ENCODE data around the gene MUC20. TPM values are rescaled to one million over a fixed set of nuclear protein-coding genes. Genes with fewer than 3 reads are reported as not detected.
"Not testable (repeated sequence)": the region's sequence is repeated elsewhere in the genome, so short reads cannot be mapped to it uniquely, and the experiment has no call there.

MUC20 gene
- total and polyA plus RNA-seq, 3 donors from 2014 or later = 10.3 to 16.2 (median 13.8) TPM

DNA sequence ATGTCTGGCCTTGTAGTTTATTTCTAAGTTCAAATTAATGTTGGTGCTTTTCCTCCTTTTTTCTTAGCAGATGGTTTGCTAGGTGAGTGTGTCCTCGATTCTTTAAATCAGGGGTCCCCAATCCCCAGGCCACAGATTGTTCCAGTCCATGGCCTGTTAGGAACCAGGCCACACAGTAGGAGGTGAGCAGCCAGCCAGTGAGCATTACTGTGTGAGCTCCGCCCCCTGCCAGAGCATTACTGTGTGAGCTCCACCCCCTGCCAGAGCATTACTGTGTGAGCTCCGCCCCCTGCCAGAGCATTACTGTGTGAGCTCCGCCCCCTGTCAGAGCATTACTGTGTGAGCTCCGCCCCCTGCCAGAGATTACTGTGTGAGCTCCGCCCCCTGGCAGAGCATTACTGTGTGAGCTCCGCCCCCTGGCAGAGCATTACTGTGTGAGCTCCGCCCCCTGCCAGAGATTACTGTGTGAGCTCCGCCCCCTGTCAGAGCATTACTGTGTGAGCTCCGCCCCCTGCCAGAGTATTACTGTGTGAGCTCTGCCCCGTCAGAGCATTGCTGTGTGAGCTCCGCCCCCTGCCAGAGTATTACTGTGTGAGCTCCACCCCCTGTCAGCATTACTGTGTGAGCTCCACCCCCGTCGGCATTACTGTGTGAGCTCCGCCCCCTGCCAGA, 34.1 kb upstream of the MUC20 start:
- peaks cover 14% of the 10 kb centered on the region for H3K4me1 ChIP-seq
- H3K36me3 ChIP-seq (ENCODE audit: low read depth, missing control alignments); H3K4me3 ChIP-seq; intact Hi-C loops (cut with DNase I; ENCODE audit: low total_unique reads); H3K9me3 ChIP-seq; H3K27ac ChIP-seq; DNase-seq; H3K27me3 ChIP-seq: not testable (repeated sequence)
- WGBS, 2 donors = 75 to 79% methylated on average over 2 to 10 of the region's 15 CpGs

- H3K27ac ChIP-seq; H3K27me3 ChIP-seq; H3K4me3 ChIP-seq; H3K9me3 ChIP-seq; intact Hi-C loops (cut with DNase I; ENCODE audit: low total_unique reads); DNase-seq; H3K36me3 ChIP-seq (ENCODE audit: low read depth, missing control alignments): not testable (repeated sequence)
- peaks cover 16% of the 10 kb centered on the region for H3K4me1 ChIP-seq
- 76 to 80% methylated on average over 12 to 15 of the region's 15 CpGs for WGBS, 2 donors
Measured at GRCh38 chr3:195687209-195687760, 33.5 kb upstream of the MUC20 start.

- H3K27ac ChIP-seq; H3K27me3 ChIP-seq; H3K4me3 ChIP-seq; DNase-seq; H3K9me3 ChIP-seq; intact Hi-C loops (cut with DNase I; ENCODE audit: low total_unique reads); H3K36me3 ChIP-seq (ENCODE audit: low read depth, missing control alignments): not testable (repeated sequence)
- H3K4me1 ChIP-seq = peaks cover 23% of the 10 kb centered on the region
- WGBS, 2 donors = 46 to 47% methylated on average over 4 of the region's 14 CpGs
Measured at GRCh38 chr3:195688471-195689183, 32.2 kb upstream of the MUC20 start.

GRCh38 chr3:195689184-195690070, 31.4 kb upstream of the MUC20 start:
- H3K4me1 ChIP-seq = peaks cover 28% of the 10 kb centered on the region
- DNase-seq; H3K4me3 ChIP-seq; H3K27me3 ChIP-seq; H3K27ac ChIP-seq; intact Hi-C loops (cut with DNase I; ENCODE audit: low total_unique reads); H3K9me3 ChIP-seq; H3K36me3 ChIP-seq (ENCODE audit: low read depth, missing control alignments): not testable (repeated sequence)
- WGBS, 2 donors = 61 to 75% methylated on average over 18 to 21 of the region's 21 CpGs

DNA sequence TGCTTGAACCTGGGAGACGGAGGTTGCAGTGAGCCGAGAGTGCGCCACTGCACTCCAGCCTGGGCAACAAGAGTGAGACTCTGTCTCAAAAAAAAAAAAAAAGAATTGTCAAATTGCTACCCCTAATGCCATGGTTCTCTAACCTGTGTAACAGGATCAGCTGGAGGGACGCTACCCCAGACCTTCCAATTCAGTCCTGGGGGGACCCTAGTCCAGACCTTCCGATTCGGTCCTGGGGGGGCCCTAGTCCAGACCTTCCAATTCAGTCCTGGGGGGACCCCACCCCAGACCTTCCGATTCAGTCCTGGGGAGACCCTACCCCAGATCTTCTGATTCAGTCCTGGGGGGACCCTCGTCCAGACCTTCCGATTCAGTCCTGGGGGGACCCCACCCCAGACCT, 29.8 kb upstream of the MUC20 start:
- no peak overlapping the region for H3K4me3 ChIP-seq
- no peaks in the 10 kb centered on the region for H3K9me3 ChIP-seq
- peaks cover 28% of the 10 kb centered on the region for H3K4me1 ChIP-seq
- H3K27me3 ChIP-seq = no peaks in the 10 kb centered on the region
- 83 to 96% methylated on average over 9 of the region's 9 CpGs for WGBS, 2 donors
- no peak for DNase-seq
- TF ChIP-seq POLR2A (IDR thresholded peaks at IDR 0.05) = no peak
- no peak for TF ChIP-seq CTCF (IDR thresholded peaks at IDR 0.05)
- intact Hi-C loops (cut with DNase I; ENCODE audit: low total_unique reads) = no loop called here
- H3K36me3 ChIP-seq (ENCODE audit: low read depth, missing control alignments) = no peaks in the 10 kb centered on the region
- no peak overlapping the region for H3K27ac ChIP-seq

DNA sequence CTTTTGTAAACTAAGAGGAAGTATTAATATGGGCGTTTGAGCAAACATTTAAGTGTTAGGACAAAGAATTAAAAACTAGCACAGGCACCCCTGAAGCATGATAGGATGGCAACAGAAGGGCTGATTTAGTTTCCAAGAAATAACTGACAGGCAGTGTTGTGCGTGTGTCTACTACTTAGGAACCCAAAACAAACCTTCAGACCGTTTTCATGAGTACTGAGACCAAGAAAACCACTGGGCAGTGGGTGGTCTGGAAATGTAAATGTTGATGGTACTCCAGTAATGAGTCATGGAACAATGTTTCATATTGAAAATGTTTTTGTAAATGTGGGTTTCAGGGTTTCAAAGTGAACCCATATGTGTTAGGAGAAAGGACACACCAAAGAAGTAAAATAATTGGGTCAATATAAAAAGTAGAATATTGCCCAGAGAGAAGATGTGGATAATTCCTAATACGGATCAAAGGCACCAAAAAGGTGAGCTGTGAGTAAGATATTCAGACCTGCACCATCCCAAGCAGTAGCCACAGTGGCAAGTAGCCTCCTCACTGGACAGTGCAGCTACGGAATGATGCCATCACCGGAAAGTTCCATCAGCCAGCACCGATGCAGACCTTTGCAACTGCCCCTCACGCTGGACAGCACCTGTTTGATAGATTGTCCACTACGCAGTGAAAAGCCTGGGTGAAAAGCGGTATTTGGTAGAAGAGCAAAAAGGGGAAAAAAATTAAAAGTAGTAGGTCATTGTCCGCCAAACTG, 29.0 kb upstream of the MUC20 start:
- H3K9me3 ChIP-seq; H3K4me3 ChIP-seq; DNase-seq; H3K36me3 ChIP-seq (ENCODE audit: low read depth, missing control alignments); H3K27me3 ChIP-seq; intact Hi-C loops (cut with DNase I; ENCODE audit: low total_unique reads): not testable (repeated sequence)
- 89 to 93% methylated on average over 8 to 11 of the region's 11 CpGs for WGBS, 2 donors
- Histone ChIP-seq H3K4me1 (peaks cover 25% of the 10 kb centered on the region), H3K27ac (peak overlapping the region in 1 of 2 donors; percentile 41)

Measured in testis (tissue), 3 donors.